ENCODE data around the gene ZNF445. TPM values are rescaled to one million over a fixed set of nuclear protein-coding genes. Genes with fewer than 3 reads are reported as not detected.
"Not testable (repeated sequence)": the region's sequence is repeated elsewhere in the genome, so short reads cannot be mapped to it uniquely, and the experiment has no call there.

The ZNF445 gene
- polyA plus RNA-seq, 4 donors: 20.7 to 23.2 (median 22.1) TPM

- DNase-seq (ENCODE audit: low read depth in 4 of 4, low spot score in 3 of 4): peak in 2 of 4 donors; percentile 25
Measured at GRCh38 chr3:44439499-44440295, 37.8 kb downstream of the ZNF445 start.

- DNase-seq (ENCODE audit: low read depth in 4 of 4, low spot score in 3 of 4): no peak
Measured at GRCh38 chr3:44437800-44438199, 39.7 kb downstream of the ZNF445 start.

GRCh38 chr3:44436181-44436580 is 41.3 kb downstream of the ZNF445 start:
- DNase-seq (ENCODE audit: low read depth in 4 of 4, low spot score in 3 of 4): no peak

- no peak for DNase-seq (ENCODE audit: low read depth in 4 of 4, low spot score in 3 of 4)
Measured at GRCh38 chr3:44434834-44435510, 42.5 kb downstream of the ZNF445 start.

- DNase-seq (ENCODE audit: low read depth in 4 of 4, low spot score in 3 of 4): no peak
Measured at GRCh38 chr3:44430466-44430865, 47.0 kb downstream of the ZNF445 start.

GRCh38 chr3:44429459-44429858 is 48.0 kb downstream of the ZNF445 start:
- DNase-seq (ENCODE audit: low read depth in 4 of 4, low spot score in 3 of 4): no peak

GRCh38 chr3:44428910-44429309 is 48.6 kb downstream of the ZNF445 start:
- DNase-seq (ENCODE audit: low read depth in 4 of 4, low spot score in 3 of 4): no peak

GRCh38 chr3:44427683-44428082 is 49.8 kb downstream of the ZNF445 start:
- no peak for DNase-seq (ENCODE audit: low read depth in 4 of 4, low spot score in 3 of 4)

- no peak for DNase-seq (ENCODE audit: low read depth in 4 of 4, low spot score in 3 of 4)
Measured at GRCh38 chr3:44424758-44425157, 52.7 kb downstream of the ZNF445 start.

- DNase-seq (ENCODE audit: low read depth in 4 of 4, low spot score in 3 of 4): no peak
Measured at GRCh38 chr3:44421280-44421679, 56.2 kb downstream of the ZNF445 start.

GRCh38 chr3:44420676-44421075 is 56.8 kb downstream of the ZNF445 start:
- no peak for DNase-seq (ENCODE audit: low read depth in 4 of 4, low spot score in 3 of 4)

GRCh38 chr3:44419923-44420650 is 57.4 kb downstream of the ZNF445 start:
- DNase-seq (ENCODE audit: low read depth in 4 of 4, low spot score in 3 of 4): no peak

- no peak for DNase-seq (ENCODE audit: low read depth in 4 of 4, low spot score in 3 of 4)
Measured at GRCh38 chr3:44419116-44419922, 58.2 kb downstream of the ZNF445 start.

- no peak for DNase-seq (ENCODE audit: low read depth in 4 of 4, low spot score in 3 of 4)
Measured at GRCh38 chr3:44418549-44418948, 58.9 kb downstream of the ZNF445 start.

- not testable (repeated sequence) for DNase-seq (ENCODE audit: low read depth in 4 of 4, low spot score in 3 of 4)
Measured at GRCh38 chr3:44418118-44418517, 59.4 kb downstream of the ZNF445 start.

- DNase-seq (ENCODE audit: low read depth in 4 of 4, low spot score in 3 of 4): no peak
Measured at GRCh38 chr3:44416031-44417030, 61.1 kb downstream of the ZNF445 start.

- DNase-seq (ENCODE audit: low read depth in 4 of 4, low spot score in 3 of 4): no peak
Measured at GRCh38 chr3:44415421-44415820, 62.0 kb downstream of the ZNF445 start.

GRCh38 chr3:44414517-44415090 is 62.9 kb downstream of the ZNF445 start:
- no peak for DNase-seq (ENCODE audit: low read depth in 4 of 4, low spot score in 3 of 4)

GRCh38 chr3:44412365-44412764 is 65.1 kb downstream of the ZNF445 start:
- DNase-seq (ENCODE audit: low read depth in 4 of 4, low spot score in 3 of 4): no peak
